Measurements from ENCODE around the gene CLDN11.

Gene CLDN11

DNA sequence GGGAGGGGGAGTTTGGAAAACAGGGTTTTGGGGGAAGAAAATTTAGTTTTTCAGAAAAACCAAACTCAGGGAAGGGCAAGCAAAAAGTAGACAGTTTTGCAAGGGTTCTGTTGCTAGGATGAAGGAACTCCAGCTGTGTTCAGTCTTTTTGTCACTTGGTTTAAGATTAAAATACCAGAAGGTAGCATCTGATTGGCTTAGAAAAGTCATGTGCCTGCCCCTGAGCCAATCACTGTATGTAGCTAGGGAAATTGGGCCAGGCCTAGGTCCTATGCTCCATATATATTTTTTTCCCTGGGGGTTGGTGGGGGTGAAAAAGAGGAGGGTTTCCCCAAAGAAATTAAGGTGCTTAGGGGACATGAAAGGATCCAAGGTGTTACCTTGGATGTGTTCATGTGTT lies 24.3 kb downstream of the CLDN11 start:
- no peak overlapping the region for H3K4me3 ChIP-seq (ENCODE audit: low read depth, low read length)
- H3K9ac ChIP-seq (ENCODE audit: low read depth, low read length), result no peak overlapping the region
- H3K9me3 ChIP-seq (ENCODE audit: control insufficient read depth, insufficient read depth, low read length), result no peaks in the 10 kb centered on the region
- no peak overlapping the region for H3K27ac ChIP-seq (ENCODE audit: low read depth, low read length)
- H3K27me3 ChIP-seq (ENCODE audit: control insufficient read depth, insufficient read depth, low read length), result no peaks in the 10 kb centered on the region
- H3K4me1 ChIP-seq (ENCODE audit: control insufficient read depth, insufficient read depth, low read length), result peaks cover 3% of the 10 kb centered on the region
- no peaks in the 10 kb centered on the region for H3K36me3 ChIP-seq (ENCODE audit: control insufficient read depth, insufficient read depth, low read length)

DNA sequence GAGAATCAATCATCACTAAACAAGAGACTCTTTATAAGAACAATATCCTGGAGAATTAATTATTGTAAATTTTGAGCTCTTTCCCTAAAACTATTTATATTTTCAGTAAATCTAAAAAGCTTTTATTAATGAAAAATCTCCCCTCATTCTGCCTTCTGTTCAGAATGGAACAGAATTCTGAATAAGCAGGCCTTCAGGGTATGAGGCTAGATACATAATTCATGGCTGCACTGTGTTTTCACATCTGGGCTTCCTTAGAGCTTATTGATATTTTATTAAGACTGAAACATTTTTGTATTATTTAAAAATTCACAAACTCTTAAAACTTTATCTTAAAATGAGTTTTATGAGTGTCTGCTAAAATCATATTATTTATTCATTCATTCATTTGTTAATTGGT lies 24.8 kb downstream of the CLDN11 start:
- Histone ChIP-seq H3K9ac (ENCODE audit: low read depth, low read length) (no peak overlapping the region), H3K4me1 (ENCODE audit: control insufficient read depth, insufficient read depth, low read length) (no peaks in the 10 kb centered on the region), H3K27ac (ENCODE audit: low read depth, low read length) (no peak overlapping the region), H3K27me3 (ENCODE audit: control insufficient read depth, insufficient read depth, low read length) (no peaks in the 10 kb centered on the region), H3K9me3 (ENCODE audit: control insufficient read depth, insufficient read depth, low read length) (no peaks in the 10 kb centered on the region), H3K36me3 (ENCODE audit: control insufficient read depth, insufficient read depth, low read length) (no peaks in the 10 kb centered on the region), H3K4me3 (ENCODE audit: low read depth, low read length) (no peak overlapping the region)

DNA sequence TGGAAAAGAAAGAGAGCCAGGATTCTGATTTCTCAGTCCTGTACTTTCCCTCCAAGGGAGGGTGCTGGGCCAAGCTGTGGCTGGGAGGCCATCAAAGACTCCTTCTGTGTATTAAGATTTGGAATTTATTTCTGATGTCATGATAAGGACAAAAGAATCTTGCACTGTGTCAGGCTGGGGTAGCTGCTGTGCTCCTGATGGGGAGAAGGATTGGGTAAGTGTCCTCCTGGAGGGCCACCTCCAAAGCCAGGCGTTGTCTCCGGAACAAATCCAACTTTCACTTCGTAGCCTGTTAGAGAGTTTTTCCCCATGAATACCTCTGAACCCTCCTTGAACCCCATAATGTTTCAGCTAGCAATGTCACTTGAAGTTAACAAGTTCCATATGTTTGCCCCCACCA lies 29.9 kb downstream of the CLDN11 start:
- Histone ChIP-seq H3K9ac (ENCODE audit: low read depth, low read length) (no peak overlapping the region), H3K4me1 (ENCODE audit: control insufficient read depth, insufficient read depth, low read length) (no peaks in the 10 kb centered on the region), H3K27ac (ENCODE audit: low read depth, low read length) (no peak overlapping the region), H3K9me3 (ENCODE audit: control insufficient read depth, insufficient read depth, low read length) (no peaks in the 10 kb centered on the region), H3K36me3 (ENCODE audit: control insufficient read depth, insufficient read depth, low read length) (no peaks in the 10 kb centered on the region), H3K27me3 (ENCODE audit: control insufficient read depth, insufficient read depth, low read length) (no peaks in the 10 kb centered on the region), H3K4me3 (ENCODE audit: low read depth, low read length) (no peak overlapping the region)

DNA sequence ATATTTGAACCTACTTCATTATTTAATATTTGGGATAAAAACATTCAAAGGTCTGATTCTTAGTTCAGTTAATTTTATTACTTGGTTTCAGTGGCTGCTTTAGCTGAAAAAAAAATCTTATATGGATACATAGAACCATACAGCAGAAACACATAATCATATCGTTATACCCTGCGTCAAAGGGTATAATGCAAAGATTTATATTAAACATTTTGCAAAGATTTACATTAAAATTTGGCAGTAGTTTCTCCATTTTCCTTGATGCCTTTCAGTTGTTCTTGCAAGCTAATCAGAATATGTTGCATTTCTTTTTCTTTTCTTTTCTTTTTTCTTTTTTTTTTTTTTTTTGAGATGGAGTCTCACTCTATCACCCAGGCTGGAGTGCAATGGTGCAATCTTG lies 31.4 kb downstream of the CLDN11 start:
- H3K27me3 ChIP-seq (ENCODE audit: control insufficient read depth, insufficient read depth, low read length), result no peaks in the 10 kb centered on the region
- no peak overlapping the region for H3K9ac ChIP-seq (ENCODE audit: low read depth, low read length)
- H3K4me1 ChIP-seq (ENCODE audit: control insufficient read depth, insufficient read depth, low read length), result no peaks in the 10 kb centered on the region
- no peaks in the 10 kb centered on the region for H3K9me3 ChIP-seq (ENCODE audit: control insufficient read depth, insufficient read depth, low read length)
- H3K27ac ChIP-seq (ENCODE audit: low read depth, low read length), result no peak overlapping the region
- no peak overlapping the region for H3K4me3 ChIP-seq (ENCODE audit: low read depth, low read length)
- H3K36me3 ChIP-seq (ENCODE audit: control insufficient read depth, insufficient read depth, low read length), result no peaks in the 10 kb centered on the region

DNA sequence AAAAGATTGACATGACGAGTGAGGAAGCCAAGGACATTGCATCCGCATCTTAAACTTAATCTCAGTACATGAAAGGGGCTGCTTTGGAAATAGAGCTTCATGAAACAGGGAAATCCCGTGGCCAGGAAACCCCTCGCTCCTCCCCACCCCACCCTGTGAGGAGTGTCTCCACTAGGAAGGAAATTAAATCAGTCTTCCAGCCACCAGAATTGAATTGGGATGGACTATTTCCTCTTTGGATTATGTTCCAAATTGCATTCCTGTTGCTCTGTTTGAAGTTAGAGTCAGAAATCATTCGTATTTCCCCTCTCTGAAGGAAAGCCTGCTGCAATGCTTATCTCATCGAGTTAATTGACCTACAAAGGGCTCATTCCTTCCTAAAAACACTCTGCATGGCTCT lies 35.8 kb downstream of the CLDN11 start:
- no peaks in the 10 kb centered on the region for H3K9me3 ChIP-seq (ENCODE audit: control insufficient read depth, insufficient read depth, low read length)
- no peaks in the 10 kb centered on the region for H3K27me3 ChIP-seq (ENCODE audit: control insufficient read depth, insufficient read depth, low read length)
- H3K27ac ChIP-seq (ENCODE audit: low read depth, low read length), result no peak overlapping the region
- H3K9ac ChIP-seq (ENCODE audit: low read depth, low read length), result no peak overlapping the region
- no peak overlapping the region for H3K4me3 ChIP-seq (ENCODE audit: low read depth, low read length)
- H3K4me1 ChIP-seq (ENCODE audit: control insufficient read depth, insufficient read depth, low read length), result no peaks in the 10 kb centered on the region
- H3K36me3 ChIP-seq (ENCODE audit: control insufficient read depth, insufficient read depth, low read length), result no peaks in the 10 kb centered on the region

DNA sequence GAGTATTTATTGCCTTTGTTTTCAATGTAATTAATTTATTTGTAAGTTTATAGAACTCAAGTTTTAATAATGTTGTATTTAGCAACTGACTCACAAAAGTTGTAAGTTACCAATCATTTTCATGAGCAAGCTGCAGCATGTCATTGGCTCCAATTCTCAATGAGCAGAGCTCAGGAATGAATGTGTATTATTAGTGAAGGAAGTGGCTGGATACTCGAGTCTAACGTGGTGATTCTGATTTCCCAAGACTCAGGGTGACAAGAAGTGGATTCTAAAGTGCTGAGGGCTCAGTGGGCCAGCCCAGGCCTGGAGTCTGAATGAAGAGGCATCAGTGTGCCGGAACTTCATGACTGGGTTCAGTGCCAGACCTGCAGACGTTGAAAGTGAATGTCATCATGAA lies 39.6 kb downstream of the CLDN11 start:
- no peaks in the 10 kb centered on the region for H3K4me1 ChIP-seq (ENCODE audit: control insufficient read depth, insufficient read depth, low read length)
- no peak overlapping the region for H3K4me3 ChIP-seq (ENCODE audit: low read depth, low read length)
- H3K27ac ChIP-seq (ENCODE audit: low read depth, low read length), result no peak overlapping the region
- H3K27me3 ChIP-seq (ENCODE audit: control insufficient read depth, insufficient read depth, low read length), result no peaks in the 10 kb centered on the region
- H3K9me3 ChIP-seq (ENCODE audit: control insufficient read depth, insufficient read depth, low read length), result no peaks in the 10 kb centered on the region
- H3K36me3 ChIP-seq (ENCODE audit: control insufficient read depth, insufficient read depth, low read length), result no peaks in the 10 kb centered on the region
- H3K9ac ChIP-seq (ENCODE audit: low read depth, low read length), result no peak overlapping the region

DNA sequence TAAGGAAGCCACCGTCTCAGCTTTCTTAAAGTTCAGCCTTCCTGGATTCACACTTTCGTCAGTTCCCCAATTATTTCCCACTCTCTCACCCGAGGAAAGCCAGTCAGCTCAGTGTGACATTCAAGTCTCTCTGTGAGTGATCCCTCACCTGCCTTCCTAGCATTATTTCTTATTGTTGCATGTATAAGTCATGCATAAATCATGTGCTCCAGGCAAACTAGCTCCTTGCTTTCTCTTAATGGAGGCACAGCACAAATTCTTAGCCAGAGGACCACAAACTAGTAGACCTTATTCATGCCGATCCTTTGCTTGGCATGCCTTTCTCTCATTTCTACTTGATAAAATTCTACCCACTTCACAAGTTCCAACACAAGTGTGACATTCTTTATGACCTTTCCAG lies 44.3 kb downstream of the CLDN11 start:
- Histone ChIP-seq H3K9ac (ENCODE audit: low read depth, low read length) (no peak overlapping the region), H3K27ac (ENCODE audit: low read depth, low read length) (no peak overlapping the region), H3K4me1 (ENCODE audit: control insufficient read depth, insufficient read depth, low read length) (peaks cover 16% of the 10 kb centered on the region; the same call in 1 of the 2 replicates), H3K36me3 (ENCODE audit: control insufficient read depth, insufficient read depth, low read length) (no peaks in the 10 kb centered on the region), H3K9me3 (ENCODE audit: control insufficient read depth, insufficient read depth, low read length) (no peaks in the 10 kb centered on the region), H3K27me3 (ENCODE audit: control insufficient read depth, insufficient read depth, low read length) (no peaks in the 10 kb centered on the region), H3K4me3 (ENCODE audit: low read depth, low read length) (no peak overlapping the region)

DNA sequence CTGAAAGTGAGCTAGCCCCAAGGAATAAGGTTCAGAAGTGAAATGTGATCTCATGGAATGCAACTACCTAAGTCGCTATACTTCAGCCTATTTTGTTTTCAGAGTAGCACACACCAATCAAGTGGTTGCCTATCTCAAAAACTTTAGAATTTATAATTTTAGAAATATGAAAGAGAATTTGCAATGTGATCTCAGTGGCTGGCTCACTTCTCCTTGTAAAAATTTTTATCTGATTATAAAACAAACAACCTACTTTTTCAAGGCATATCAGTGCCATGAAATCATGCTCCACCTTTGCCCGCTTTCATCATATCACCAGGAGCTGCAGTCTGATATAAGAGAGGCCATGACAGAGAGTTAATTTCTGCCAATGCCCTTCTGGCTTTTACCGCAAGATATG lies 47.3 kb downstream of the CLDN11 start:
- Histone ChIP-seq H3K27me3 (ENCODE audit: control insufficient read depth, insufficient read depth, low read length) (no peaks in the 10 kb centered on the region), H3K4me3 (ENCODE audit: low read depth, low read length) (no peak overlapping the region), H3K36me3 (ENCODE audit: control insufficient read depth, insufficient read depth, low read length) (no peaks in the 10 kb centered on the region), H3K4me1 (ENCODE audit: control insufficient read depth, insufficient read depth, low read length) (peaks cover 26% of the 10 kb centered on the region), H3K9ac (ENCODE audit: low read depth, low read length) (no peak overlapping the region), H3K27ac (ENCODE audit: low read depth, low read length) (no peak overlapping the region), H3K9me3 (ENCODE audit: control insufficient read depth, insufficient read depth, low read length) (no peaks in the 10 kb centered on the region)

DNA sequence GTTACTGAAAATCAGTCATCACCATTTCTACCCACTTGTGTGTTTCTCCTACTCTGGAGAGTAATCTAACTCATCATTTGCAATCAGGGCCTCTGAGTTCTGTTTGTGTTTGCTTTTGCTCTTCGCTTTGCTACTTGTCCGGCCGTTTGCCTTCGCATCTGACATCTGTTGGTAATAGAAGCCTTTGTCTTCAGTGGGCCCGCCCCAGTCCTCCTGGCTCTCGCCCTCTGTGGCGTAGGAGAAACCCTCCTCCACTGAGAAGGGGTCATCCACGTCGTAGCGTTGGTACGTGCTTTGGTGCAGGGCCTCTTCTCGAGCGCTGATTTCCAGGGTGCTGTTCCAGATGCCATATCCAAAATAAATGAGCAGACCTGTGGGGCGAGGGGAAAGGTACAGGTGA lies 48.3 kb downstream of the CLDN11 start:
- Histone ChIP-seq H3K9me3 (ENCODE audit: control insufficient read depth, insufficient read depth, low read length) (no peaks in the 10 kb centered on the region), H3K27ac (ENCODE audit: low read depth, low read length) (no peak overlapping the region), H3K4me3 (ENCODE audit: low read depth, low read length) (no peak overlapping the region), H3K9ac (ENCODE audit: low read depth, low read length) (no peak overlapping the region), H3K4me1 (ENCODE audit: control insufficient read depth, insufficient read depth, low read length) (peaks cover 29% of the 10 kb centered on the region), H3K36me3 (ENCODE audit: control insufficient read depth, insufficient read depth, low read length) (no peaks in the 10 kb centered on the region), H3K27me3 (ENCODE audit: control insufficient read depth, insufficient read depth, low read length) (no peaks in the 10 kb centered on the region)

DNA sequence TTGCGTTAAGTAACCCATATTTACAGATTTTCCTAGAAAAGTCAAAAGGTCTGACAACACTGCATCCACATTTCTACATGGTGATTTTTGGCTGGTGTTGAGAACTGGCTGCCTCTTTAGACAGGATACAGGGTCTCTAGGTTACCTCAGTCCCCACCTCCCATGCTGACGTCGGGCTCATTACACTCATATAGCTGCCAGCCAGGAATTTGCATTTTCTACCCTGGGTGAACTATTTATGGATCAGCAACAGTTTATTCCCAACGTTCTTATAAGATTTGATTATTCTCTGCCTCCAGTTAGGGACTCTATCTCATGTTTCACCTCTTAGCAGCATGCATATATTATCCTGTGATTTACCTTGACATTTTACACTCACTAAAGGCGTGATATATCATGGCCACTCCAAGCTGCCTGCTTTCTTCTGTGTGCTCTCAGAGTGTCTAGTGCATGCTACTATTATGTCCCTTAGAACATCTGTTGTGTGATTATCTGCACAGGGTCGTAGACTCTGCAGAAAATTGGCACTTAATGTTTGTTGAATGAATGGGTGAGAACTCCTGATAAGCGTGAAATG lies 49.0 kb downstream of the CLDN11 start:
- H3K9ac ChIP-seq (ENCODE audit: low read depth, low read length), result no peak overlapping the region
- no peak overlapping the region for H3K27ac ChIP-seq (ENCODE audit: low read depth, low read length)
- no peaks in the 10 kb centered on the region for H3K36me3 ChIP-seq (ENCODE audit: control insufficient read depth, insufficient read depth, low read length)
- H3K27me3 ChIP-seq (ENCODE audit: control insufficient read depth, insufficient read depth, low read length), result no peaks in the 10 kb centered on the region
- no peaks in the 10 kb centered on the region for H3K9me3 ChIP-seq (ENCODE audit: control insufficient read depth, insufficient read depth, low read length)
- H3K4me3 ChIP-seq (ENCODE audit: low read depth, low read length), result no peak overlapping the region
- peaks cover 29% of the 10 kb centered on the region for H3K4me1 ChIP-seq (ENCODE audit: control insufficient read depth, insufficient read depth, low read length)

DNA sequence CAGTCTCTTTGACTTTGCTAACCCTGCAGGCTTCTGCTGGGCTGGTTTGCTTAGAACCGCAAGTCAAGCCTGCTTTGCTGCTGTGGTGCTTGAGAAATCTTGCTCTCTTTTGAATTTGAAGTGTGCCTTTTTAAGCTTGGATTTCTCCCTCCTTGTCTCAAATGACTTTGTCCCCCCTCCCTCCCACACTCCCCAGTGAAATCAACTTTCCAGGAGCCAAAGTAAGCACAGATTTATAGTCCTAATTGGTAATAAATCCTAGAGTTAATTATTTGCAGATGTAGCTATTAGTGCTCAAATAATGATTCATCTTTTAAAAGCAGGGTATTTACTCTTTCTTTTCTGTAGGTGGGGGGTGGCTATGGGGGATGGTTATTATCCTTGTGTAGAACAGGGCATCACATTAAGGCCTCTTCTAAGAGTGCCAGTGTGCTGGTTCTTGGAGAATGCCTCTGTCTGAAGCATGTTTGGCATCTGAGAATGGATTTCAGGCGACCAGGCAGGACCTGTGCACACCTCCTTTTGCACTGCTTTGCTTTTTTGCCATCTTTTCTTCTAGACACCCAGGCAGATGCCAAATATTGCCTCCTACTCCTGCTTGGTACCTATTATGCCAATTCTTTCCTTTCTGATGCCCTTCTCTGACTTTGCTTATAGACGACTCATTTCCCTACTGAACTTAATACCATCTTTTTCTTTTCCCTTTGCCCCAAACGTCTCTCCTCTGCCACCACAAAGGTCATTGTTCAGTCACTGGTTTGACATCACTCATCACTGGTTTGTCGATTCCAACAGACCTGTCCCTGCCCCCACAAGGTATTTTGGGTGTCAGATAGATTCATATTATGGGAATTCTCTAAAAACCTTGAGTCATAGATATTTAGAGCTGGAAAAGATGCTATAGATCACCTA lies 50.7 kb downstream of the CLDN11 start:
- Histone ChIP-seq H3K27ac (ENCODE audit: low read depth, low read length) (no peak overlapping the region), H3K27me3 (ENCODE audit: control insufficient read depth, insufficient read depth, low read length) (no peaks in the 10 kb centered on the region)

More for the DNA sequence above, 50.7 kb downstream of the CLDN11 start:
- H3K4me3 ChIP-seq (ENCODE audit: low read depth, low read length), result no peak overlapping the region
- no peak overlapping the region for H3K9ac ChIP-seq (ENCODE audit: low read depth, low read length)
- peaks cover 31% of the 10 kb centered on the region for H3K4me1 ChIP-seq (ENCODE audit: control insufficient read depth, insufficient read depth, low read length)
- H3K9me3 ChIP-seq (ENCODE audit: control insufficient read depth, insufficient read depth, low read length), result no peaks in the 10 kb centered on the region
- H3K36me3 ChIP-seq (ENCODE audit: control insufficient read depth, insufficient read depth, low read length), result no peaks in the 10 kb centered on the region
